H7 (cell line): ENCODE measurements around the gene KCNAB1. TPM values are rescaled to one million over a fixed set of nuclear protein-coding genes. Genes with fewer than 3 reads are reported as not detected.

Experiments
- DNase-seq: peaks from one replicate; pipeline ENCODE4 v3.0.0; 2012
- H3K27me3 ChIP-seq: 2 replicates; pipeline ENCODE4 v1.6.0; 2011; ENCODE audit warnings: mild to moderate bottlenecking, low read length; ENCODE audit not compliant: control insufficient read depth, insufficient read depth
- H3K36me3 ChIP-seq: replicated peaks from 2 replicates; pipeline ENCODE4 v1.5.1; 2011; ENCODE audit warnings: low read length; ENCODE audit not compliant: control insufficient read depth, insufficient read depth
- H3K4me3 ChIP-seq: 2 replicates; pipeline ENCODE4 v1.5.1; 2011; ENCODE audit warnings: low read depth, mild to moderate bottlenecking, control low read depth, low read length, moderate library complexity; ENCODE audit not compliant: insufficient read depth
- total RNA-seq: library from RNA; depleted of rRNA; stranded (reverse); fragments of >200 nt; shearing (Covaris generic); gene quantifications from 2 replicates; pipeline ENCODE4 v1.2.3, GENCODE V29; 2014

Gene KCNAB1
- total RNA-seq, 1 experiment from 2014 or later: 0.42 TPM

DNA sequence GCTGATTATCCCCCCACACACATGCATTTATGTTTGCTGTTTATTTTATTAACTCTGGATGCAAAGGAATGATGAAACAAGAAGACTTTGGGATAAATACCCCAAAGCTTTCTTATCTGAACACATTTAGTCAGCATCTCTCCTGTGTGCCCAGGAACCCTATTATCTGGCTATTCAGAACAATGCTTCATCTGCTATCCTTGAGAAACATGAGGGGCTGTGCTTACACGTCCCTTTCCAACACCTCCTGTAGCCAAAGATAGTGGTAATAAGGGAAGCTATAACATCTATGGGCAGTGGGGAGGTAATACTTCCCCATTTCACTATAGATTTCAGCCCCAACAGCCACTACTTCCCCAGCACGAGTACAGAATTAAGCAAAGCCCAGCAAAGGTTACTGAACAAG is 339.8 kb downstream of the KCNAB1 start:
- H3K36me3 ChIP-seq: no peaks in the 10 kb centered on the region
- DNase-seq: no peak

DNA sequence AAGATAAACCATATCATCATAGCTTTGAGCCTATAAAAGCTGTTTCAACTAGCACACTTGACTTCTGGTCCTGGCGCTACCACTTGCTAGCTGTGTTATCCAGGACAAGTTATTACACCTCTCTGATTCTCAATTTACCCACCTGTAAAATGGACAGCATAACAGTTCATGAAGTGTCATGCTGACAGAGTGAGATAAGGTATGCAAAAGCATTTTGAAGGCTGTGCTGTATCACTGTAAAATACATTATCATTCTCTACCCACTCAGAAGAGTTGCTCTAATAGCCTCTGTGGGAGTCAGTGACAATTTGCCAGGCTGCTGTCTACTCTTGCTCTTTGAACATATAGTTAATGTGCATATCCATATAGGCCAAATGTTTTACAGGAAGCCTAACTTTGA is 341.5 kb downstream of the KCNAB1 start:
- H3K27me3 ChIP-seq: no peaks in the 10 kb centered on the region
- no peak for DNase-seq
- H3K36me3 ChIP-seq: no peaks in the 10 kb centered on the region
- H3K4me3 ChIP-seq: no peak overlapping the region

More for the DNA sequence above, 339.8 kb downstream of the KCNAB1 start:
- H3K4me3 ChIP-seq: no peak overlapping the region
- no peaks in the 10 kb centered on the region for H3K27me3 ChIP-seq

- Histone ChIP-seq H3K4me3 (no peak overlapping the region), H3K36me3 (no peaks in the 10 kb centered on the region), H3K27me3 (no peaks in the 10 kb centered on the region)
- DNase-seq: peak; percentile 17
These were observed 342.7 kb downstream of the KCNAB1 start for GRCh38 chr3:156463123-156463522.

DNA sequence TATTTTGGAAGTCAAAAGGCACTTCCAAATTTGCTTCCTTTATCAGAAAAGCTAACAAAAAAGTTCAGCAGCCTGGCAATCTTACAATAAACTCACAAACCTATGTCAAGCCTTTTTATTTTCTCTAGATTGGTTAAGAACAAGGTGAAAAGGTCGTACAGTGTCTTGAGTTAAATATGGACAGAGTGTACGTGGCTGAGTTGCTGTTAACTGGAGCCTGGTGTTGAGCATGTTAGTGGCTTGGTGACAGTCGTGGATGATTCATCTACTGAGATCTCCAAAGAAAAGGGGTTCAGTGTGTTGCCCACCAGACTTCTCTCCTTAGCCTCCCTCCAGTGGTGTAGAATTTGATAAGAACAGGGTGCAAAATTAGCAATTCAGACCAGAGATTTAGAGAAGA is 344.8 kb downstream of the KCNAB1 start:
- Histone ChIP-seq H3K4me3 (no peak overlapping the region), H3K36me3 (no peaks in the 10 kb centered on the region), H3K27me3 (no peaks in the 10 kb centered on the region)
- no peak for DNase-seq

DNA sequence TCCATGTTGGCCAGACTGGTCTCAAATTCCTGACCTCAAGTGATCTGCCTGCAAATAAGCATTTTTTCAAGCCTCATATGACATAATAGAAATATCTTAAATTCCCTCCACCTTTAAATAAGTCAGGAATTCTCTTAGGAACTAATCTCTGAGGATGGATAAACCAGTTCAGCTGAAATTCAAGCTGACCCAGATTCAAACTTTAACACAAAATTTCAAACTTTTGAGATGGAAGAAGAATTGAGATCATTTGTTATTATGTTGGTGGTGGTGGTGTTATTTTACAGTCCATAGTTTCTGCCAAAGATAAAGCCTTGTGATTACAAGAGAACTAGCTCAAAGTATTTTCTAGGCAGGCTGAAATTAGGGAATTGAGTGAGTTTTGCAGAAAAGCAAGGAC is 349.1 kb downstream of the KCNAB1 start:
- DNase-seq: no peak
- H3K27me3 ChIP-seq: no peaks in the 10 kb centered on the region
- no peak overlapping the region for H3K4me3 ChIP-seq
- H3K36me3 ChIP-seq: no peaks in the 10 kb centered on the region

- Histone ChIP-seq H3K36me3 (no peaks in the 10 kb centered on the region), H3K4me3 (no peak overlapping the region), H3K27me3 (no peaks in the 10 kb centered on the region)
- no peak for DNase-seq
These were observed 351.1 kb downstream of the KCNAB1 start for GRCh38 chr3:156471431-156471830.

- no peaks in the 10 kb centered on the region for H3K27me3 ChIP-seq
- DNase-seq: no peak
- no peak overlapping the region for H3K4me3 ChIP-seq
- H3K36me3 ChIP-seq: no peaks in the 10 kb centered on the region
These were observed 351.8 kb downstream of the KCNAB1 start for GRCh38 chr3:156472150-156472549.

DNA sequence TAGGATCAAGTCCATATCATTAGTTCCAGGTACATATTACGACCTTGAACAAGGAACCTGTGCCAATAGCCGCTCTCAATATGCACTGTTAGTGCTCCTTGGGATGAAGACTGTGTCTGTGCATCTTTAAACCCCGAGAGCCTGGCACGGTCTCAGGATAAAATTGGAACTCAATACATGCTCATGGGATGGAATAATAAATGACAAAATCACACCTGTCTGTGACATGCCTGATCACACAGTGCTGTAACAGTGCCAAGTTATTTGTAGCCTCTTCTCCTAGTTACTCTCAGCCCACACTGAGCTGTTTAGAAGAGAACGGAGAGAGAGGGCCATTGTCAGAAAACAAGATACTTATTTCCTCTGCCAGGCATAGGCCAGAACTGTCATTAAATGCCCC is 352.3 kb downstream of the KCNAB1 start:
- Histone ChIP-seq H3K4me3 (no peak overlapping the region), H3K36me3 (no peaks in the 10 kb centered on the region), H3K27me3 (no peaks in the 10 kb centered on the region)
- no peak for DNase-seq

DNA sequence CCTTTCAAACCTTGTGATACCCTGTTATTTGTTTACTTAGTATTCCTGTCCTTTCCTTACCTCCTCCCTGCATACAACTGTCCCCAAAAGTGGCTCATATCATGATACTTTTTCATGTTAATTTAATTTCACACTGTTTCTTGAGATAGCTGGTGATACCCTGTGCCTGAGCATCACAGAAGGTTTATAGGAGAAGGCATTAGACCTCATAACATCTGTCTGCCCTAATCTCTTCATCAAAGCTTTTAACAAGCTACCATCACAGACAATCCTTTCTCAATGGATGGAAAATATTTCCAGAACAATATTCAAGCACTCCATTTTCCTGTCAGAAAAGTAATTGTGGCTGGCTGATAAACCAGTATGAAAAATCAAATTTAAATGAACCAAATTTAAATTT is 353.0 kb downstream of the KCNAB1 start:
- H3K4me3 ChIP-seq: no peak overlapping the region
- H3K36me3 ChIP-seq: no peaks in the 10 kb centered on the region
- H3K27me3 ChIP-seq: no peaks in the 10 kb centered on the region
- no peak for DNase-seq

DNA sequence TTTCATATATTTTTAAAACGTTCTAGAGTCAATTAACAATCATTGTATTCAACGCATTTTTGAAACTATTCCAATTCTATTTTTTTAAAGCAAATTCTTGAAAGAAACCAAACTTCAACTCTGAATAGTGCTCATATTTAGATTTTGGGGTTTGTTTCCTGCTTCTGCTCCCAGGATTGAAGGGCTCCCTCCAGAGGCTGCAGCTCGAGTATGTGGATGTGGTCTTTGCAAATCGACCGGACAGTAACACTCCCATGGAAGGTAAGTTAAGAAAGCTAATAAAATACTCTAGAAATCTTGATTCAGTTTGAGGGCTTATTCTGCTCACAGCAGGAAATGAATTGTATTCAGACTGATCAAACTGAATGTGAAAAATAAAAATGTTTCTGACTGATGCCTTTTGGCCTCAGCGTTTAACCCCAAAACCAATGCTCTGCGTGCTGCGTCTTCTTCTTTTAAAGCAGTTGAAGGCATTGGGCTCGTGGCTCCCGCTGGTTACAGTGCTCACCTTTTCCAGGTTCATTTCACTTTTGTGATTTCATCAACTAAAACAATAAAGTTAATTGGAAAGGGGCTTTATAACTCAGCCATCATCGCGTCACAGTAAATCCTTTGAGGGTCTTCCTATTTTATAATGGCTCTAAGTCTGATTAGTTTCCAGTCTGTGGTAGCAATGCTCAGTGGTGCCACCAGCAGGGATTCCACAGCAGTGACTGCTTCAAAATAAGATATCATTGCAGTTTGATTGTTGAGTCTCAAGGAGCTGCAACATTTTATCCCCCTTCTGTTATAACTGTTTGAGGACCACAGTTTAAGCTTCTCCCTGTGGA is 354.4 kb downstream of the KCNAB1 start:
- H3K27me3 ChIP-seq: no peaks in the 10 kb centered on the region
- no peak overlapping the region for H3K4me3 ChIP-seq
- H3K36me3 ChIP-seq: no peaks in the 10 kb centered on the region
- DNase-seq: peak; percentile 21

DNA sequence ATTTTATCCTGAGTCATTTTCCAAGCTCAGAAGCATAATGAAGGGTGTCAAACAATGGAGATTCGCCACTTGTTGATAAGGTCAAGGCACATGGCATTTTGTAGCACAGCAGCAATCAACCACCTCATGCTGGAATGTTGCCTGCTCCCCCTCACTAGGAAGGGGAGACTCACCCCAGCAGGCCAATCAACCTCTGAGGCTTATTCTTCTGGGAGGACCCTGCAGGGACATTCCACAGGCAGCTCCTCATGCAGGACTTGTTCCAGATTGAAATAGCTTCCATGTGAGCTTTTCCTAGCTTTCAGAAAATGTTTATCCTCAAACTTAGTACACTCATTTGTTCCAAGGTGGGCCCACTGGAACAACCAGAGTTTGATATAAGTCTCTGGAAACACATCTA is 356.9 kb downstream of the KCNAB1 start:
- DNase-seq: no peak
- Histone ChIP-seq H3K27me3 (no peaks in the 10 kb centered on the region), H3K36me3 (no peaks in the 10 kb centered on the region), H3K4me3 (no peak overlapping the region)

- Histone ChIP-seq H3K27me3 (no peaks in the 10 kb centered on the region), H3K4me3 (no peak overlapping the region), H3K36me3 (no peaks in the 10 kb centered on the region)
- DNase-seq: no peak
These were observed 358.5 kb downstream of the KCNAB1 start for GRCh38 chr3:156478891-156479290.

GRCh38 chr3:156479604-156480003 is 359.2 kb downstream of the KCNAB1 start:
- H3K4me3 ChIP-seq: no peak overlapping the region
- no peak for DNase-seq
- no peaks in the 10 kb centered on the region for H3K36me3 ChIP-seq
- H3K27me3 ChIP-seq: no peaks in the 10 kb centered on the region

DNA sequence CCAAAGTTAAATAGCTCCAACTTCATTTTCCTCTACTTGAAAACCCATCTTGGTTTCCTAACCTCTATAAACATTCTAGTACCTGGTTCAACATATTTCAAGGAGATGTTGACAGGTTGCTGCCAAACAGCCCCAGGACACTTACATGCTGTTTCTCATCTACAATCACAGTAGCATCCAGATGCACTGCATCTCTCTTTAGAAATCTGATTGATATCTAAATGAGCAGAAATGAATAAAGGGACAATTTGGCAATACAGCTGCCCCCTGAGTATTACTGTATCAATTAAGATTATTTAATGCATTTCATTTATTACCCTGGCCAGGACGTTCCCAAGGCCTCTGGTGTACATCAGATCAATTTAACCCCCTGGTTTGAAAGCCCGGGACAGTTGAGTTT is 360.6 kb downstream of the KCNAB1 start:
- H3K4me3 ChIP-seq: no peak overlapping the region
- H3K36me3 ChIP-seq: no peaks in the 10 kb centered on the region
- no peaks in the 10 kb centered on the region for H3K27me3 ChIP-seq
- DNase-seq: no peak

DNA sequence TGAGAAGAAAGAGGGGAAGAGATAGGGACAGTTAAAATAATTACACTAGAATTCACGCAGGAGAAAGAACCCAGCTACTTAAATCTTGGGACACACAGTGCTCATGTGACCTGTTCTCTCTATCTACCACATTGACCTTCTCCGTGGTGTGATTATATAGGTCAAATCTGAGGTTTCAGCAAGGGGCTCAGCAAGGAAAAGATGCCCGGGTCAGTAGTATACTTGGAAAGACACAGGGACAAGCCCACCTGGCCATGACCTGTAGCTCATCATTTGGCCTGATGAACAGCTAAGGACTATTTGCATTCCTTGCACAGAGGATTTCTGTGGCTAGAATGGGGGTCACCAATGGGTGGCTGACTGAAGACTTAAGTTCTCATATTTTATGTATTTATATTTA is 362.6 kb downstream of the KCNAB1 start:
- Histone ChIP-seq H3K27me3 (no peaks in the 10 kb centered on the region), H3K36me3 (no peaks in the 10 kb centered on the region), H3K4me3 (no peak overlapping the region)
- DNase-seq: no peak

GRCh38 chr3:156483426-156483825 is 363.0 kb downstream of the KCNAB1 start:
- H3K4me3 ChIP-seq: no peak overlapping the region

More at GRCh38 chr3:156483426-156483825, 363.0 kb downstream of the KCNAB1 start:
- DNase-seq: no peak
- Histone ChIP-seq H3K36me3 (no peaks in the 10 kb centered on the region), H3K27me3 (no peaks in the 10 kb centered on the region)
